Endothelial cell of umbilical vein (primary cell): ENCODE data around the gene S100A10. TPM values are rescaled to one million over a fixed set of nuclear protein-coding genes. Genes with fewer than 3 reads are reported as not detected.

Source experiments
- BruUV-seq: library from RNA; stranded (reverse); fragments of 400-500 nt; replicated peaks from 2 replicates; lab custom pipeline; 2021; lab: Mats Ljungman, UMichigan
- CTCF ChIA-PET: fragments of 300-600, 350-600 bp; sonication (Branson Sonifier 250); formaldehyde crosslinking; loops from one replicate; lab custom pipeline; 2021; ENCODE audit warnings: antibody characterized with exemption, inconsistent platforms; lab: Charles Lee
- POLR2A ChIA-PET: fragments of 300-600, 350-600 bp; sonication (Branson Sonifier 250); formaldehyde crosslinking; loops from one replicate; lab custom pipeline; 2021; ENCODE audit warnings: antibody characterized with exemption, inconsistent platforms; lab: Charles Lee
- DNase-seq: peaks from one replicate; pipeline ENCODE4 v3.0.0-alpha.2; 2011; ENCODE audit warnings: low read depth, low spot score
- FAIRE-seq: peaks from 2 replicates; lab custom pipeline; 2011; peaks lifted over from hg19 to GRCh38; lab: Jason Lieb, UNC
- H2AFZ ChIP-seq: 2 replicates; pipeline ENCODE4 v1.6.0; 2012; ENCODE audit warnings: low read depth, low read length, control low read depth, inconsistent platforms
- H3K27ac ChIP-seq: 2 replicates; pipeline ENCODE4 v1.5.1; 2011; ENCODE audit warnings: low read depth, mild to moderate bottlenecking, control low read depth, low read length, moderate library complexity; ENCODE audit not compliant: insufficient read depth
- H3K27me3 ChIP-seq, 2 experiments: 2 replicates each; pipeline versions ENCODE4 v1.6.0 to v1.6.1; 2011; ENCODE audit warnings: low read length in 2 of 2, mixed read lengths in 1 of 2; ENCODE audit not compliant: control insufficient read depth in 2 of 2, insufficient read depth in 2 of 2
- H3K36me3 ChIP-seq, 2 experiments: 2 replicates in 1 of 2; 3 replicates in 1 of 2; pipeline ENCODE4 v1.5.1; 2011; ENCODE audit warnings: low read length in 2 of 2, mild to moderate bottlenecking in 1 of 2, moderate library complexity in 1 of 2; ENCODE audit not compliant: control insufficient read depth in 2 of 2, insufficient read depth in 2 of 2; ENCODE audit errors: extremely low read depth in 1 of 2
- H3K4me1 ChIP-seq: 3 replicates; pipeline ENCODE4 v1.5.1; 2011; ENCODE audit warnings: mild to moderate bottlenecking, low read length; ENCODE audit not compliant: control insufficient read depth, insufficient read depth; ENCODE audit errors: extremely low read depth
- H3K4me2 ChIP-seq: 2 replicates; pipeline ENCODE4 v1.6.1; 2011; ENCODE audit warnings: low read length, control low read depth, mixed read lengths; ENCODE audit not compliant: insufficient read depth
- H3K4me3 ChIP-seq, 3 experiments: fragments of 200-600 bp in 1 of 3; sonication (generic), shearing (Covaris generic) in 1 of 3; replicated peaks in 1 of 3; 2 replicates each; pipeline ENCODE4 v1.5.1; 2011 to 2016; ENCODE audit warnings: control low read depth in 3 of 3, low read length in 3 of 3, mild to moderate bottlenecking in 2 of 3, inconsistent platforms in 1 of 3, low read depth in 1 of 3, moderate library complexity in 1 of 3; ENCODE audit not compliant: insufficient read depth in 1 of 3
- H3K79me2 ChIP-seq: 2 replicates; pipeline ENCODE4 v1.6.0; 2012; ENCODE audit warnings: low read length, inconsistent platforms; ENCODE audit not compliant: control insufficient read depth, insufficient read depth
- H3K9ac ChIP-seq: replicated peaks from 2 replicates; pipeline ENCODE3; 2011; ENCODE audit warnings: low read length, control low read depth; ENCODE audit not compliant: insufficient read depth; ENCODE audit errors: extremely low read depth
- H3K9me1 ChIP-seq: replicated peaks from 3 replicates; pipeline ENCODE4 v1.6.0; 2011; ENCODE audit warnings: mild to moderate bottlenecking, low read length; ENCODE audit not compliant: control insufficient read depth, insufficient read depth; ENCODE audit errors: extremely low read depth
- H3K9me3 ChIP-seq: replicated peaks from 2 replicates; pipeline ENCODE4 v1.5.1; 2012; ENCODE audit warnings: low read length, inconsistent platforms; ENCODE audit not compliant: control insufficient read depth, insufficient read depth
- H4K20me1 ChIP-seq: replicated peaks from 2 replicates; pipeline ENCODE3; 2011; ENCODE audit warnings: mild to moderate bottlenecking, low read length; ENCODE audit not compliant: control insufficient read depth, insufficient read depth; ENCODE audit errors: extremely low read depth
- EZH2 ChIP-seq: IDR thresholded peaks from 2 replicates; pipeline ENCODE4 v1.6.1; 2012; ENCODE audit warnings: borderline replicate concordance, low read depth, mild to moderate bottlenecking, moderate library complexity, low read length, inconsistent platforms; ENCODE audit not compliant: severe bottlenecking
- FOS ChIP-seq: IDR thresholded peaks from 2 replicates; pipeline ENCODE4 v1.6.1; 2011; ENCODE audit warnings: mild to moderate bottlenecking, low read length, moderate library complexity, borderline replicate concordance; ENCODE audit not compliant: insufficient read depth
- GATA2 ChIP-seq: IDR thresholded peaks from 2 replicates; pipeline ENCODE4 v1.7.0; 2011; ENCODE audit warnings: low read depth, mild to moderate bottlenecking, moderate library complexity, mixed read lengths, low read length; ENCODE audit not compliant: insufficient read length, insufficient read depth
- JUN ChIP-seq: IDR thresholded peaks from 2 replicates; pipeline ENCODE4 v1.6.1; 2011; ENCODE audit warnings: borderline replicate concordance, low read depth; ENCODE audit not compliant: insufficient read length, insufficient read depth
- MYC ChIP-seq: IDR thresholded peaks from one replicate; pipeline ENCODE4 v1.6.1; 2011; ENCODE audit warnings: mild to moderate bottlenecking, low read depth, low read length
- POLR2A ChIP-seq: IDR thresholded peaks from 2 replicates; pipeline ENCODE4 v1.6.1; 2012; ENCODE audit warnings: low read depth, mild to moderate bottlenecking, control low read depth, low read length
- POLR2AphosphoS5 ChIP-seq: IDR thresholded peaks from 2 replicates; pipeline ENCODE4 v1.6.1; 2012; ENCODE audit warnings: low read depth, mild to moderate bottlenecking, control low read depth, low read length, moderate library complexity; ENCODE audit not compliant: insufficient read depth
- dilution Hi-C: fragments of 300-500 bp; cut with MboI; formaldehyde crosslinking; loops from one replicate; pipeline ENCODE4 v1.15.0; 2019; ENCODE audit warnings: low sequenced_read_pairs; ENCODE audit not compliant: extremely low pct_ligation_motif_present
- intact Hi-C: fragments of 100-400 bp; cut with micrococcal nuclease; formaldehyde crosslinking; loops from one replicate; pipeline ENCODE4 v1.10.0; 2022
- polyA plus RNA-seq, 4 experiments: library from polyadenylated mRNA; depleted of rRNA in 3 of 4; stranded (reverse) in 3 of 4; unstranded in 1 of 4; fragments of >200 nt; gene quantifications; 2 replicates each; pipeline versions ENCODE4 v1.2.1 to v1.2.3, GENCODE V29; 2011 to 2012; ENCODE audit warnings: missing spikeins in 1 of 4
- total RNA-seq: library from RNA; stranded (reverse); gene quantifications from 2 replicates; pipeline ENCODE4 v1.2.3, GENCODE V29; 2021
- TF ChIP-seq, protein P1 (sequence below), 2 donors: IDR thresholded peaks; 1 replicate in 1 of 2; 2 replicates in 1 of 2; pipeline ENCODE4 v1.5.1; 2011; ENCODE audit warnings: low read length in 2 of 2, mild to moderate bottlenecking in 2 of 2, moderate library complexity in 2 of 2, control low read depth in 1 of 2, inconsistent platforms in 1 of 2, low read depth in 1 of 2; ENCODE audit not compliant: insufficient read depth in 1 of 2; ENCODE audit errors: extremely low read depth in 1 of 2
- TF ChIP-seq, protein P2 (sequence below): IDR thresholded peaks from 2 replicates; pipeline ENCODE4 v1.6.1; 2011; ENCODE audit not compliant: insufficient read depth, insufficient read length

S100A10 gene
- total and polyA plus RNA-seq, 2 donors (not counting 3 experiments of a cell fraction or from before 2014, with no cell fraction given) = 76.8 to 779 TPM

DNA sequence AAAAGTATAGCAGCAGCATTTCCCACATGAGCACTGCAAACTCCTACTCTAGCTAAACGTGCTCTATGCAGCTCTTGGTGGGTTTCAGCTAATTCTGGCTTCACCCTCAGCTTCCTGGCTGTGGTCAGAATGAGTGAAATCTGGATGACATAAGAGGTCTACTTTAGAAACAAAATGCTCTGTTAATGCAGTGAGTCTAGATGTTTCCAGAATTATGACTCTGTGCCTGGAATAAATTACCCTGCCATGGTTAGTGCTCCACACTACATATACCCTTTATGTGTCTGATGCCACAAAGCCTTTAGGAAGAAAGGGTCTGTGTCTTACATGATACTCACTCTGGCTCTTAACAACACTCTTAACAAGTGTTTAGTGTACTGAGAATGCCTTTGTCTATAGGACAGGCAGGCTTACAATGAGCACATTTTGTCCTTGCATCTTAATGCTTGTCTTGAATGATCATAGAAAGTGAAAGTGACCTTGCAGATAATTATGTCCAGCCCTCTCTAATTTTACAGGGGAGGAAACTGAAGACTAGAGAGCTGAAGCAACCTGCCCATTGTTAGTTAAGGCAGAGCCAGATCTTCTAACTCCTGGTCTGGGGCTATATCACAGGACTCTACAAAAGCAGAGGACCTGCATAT lies 9.2 kb downstream of the S100A10 start:
- no peak overlapping the region for H3K27ac ChIP-seq
- no peak overlapping the region for H2AFZ ChIP-seq
- no peak for DNase-seq
- no peaks in the 10 kb centered on the region for H3K9me3 ChIP-seq
- no peak overlapping the region for H3K4me3 ChIP-seq
- H3K9ac ChIP-seq = no peak overlapping the region
- dilution Hi-C loops = no loop called here
- CTCF ChIA-PET = interaction anchor here (5.2 to 7.5 kb wide), 2 partner anchors 16 to 49 kb away, joined by 34 to 57 read pairs; no protein-coding TSS in a partner anchor
- H3K27me3 ChIP-seq = no peaks in the 10 kb centered on the region
- H3K9me1 ChIP-seq = no peaks in the 10 kb centered on the region
- intact Hi-C loops = no loop called here
- H3K79me2 ChIP-seq = peaks cover 44% of the 10 kb centered on the region
- peaks cover 30 to 33% of the 10 kb centered on the region in 2 experiments for H3K36me3 ChIP-seq
- H4K20me1 ChIP-seq = no peaks in the 10 kb centered on the region
- no TSS peak for BruUV-seq
- FAIRE-seq = no peak
- peaks cover 43% of the 10 kb centered on the region for H3K4me1 ChIP-seq
- no peak for TF ChIP-seq POLR2A
- no peak for TF ChIP-seq MYC
- no peak for TF ChIP-seq EZH2
- no peak for TF ChIP-seq FOS
- TF ChIP-seq, protein P1, sequence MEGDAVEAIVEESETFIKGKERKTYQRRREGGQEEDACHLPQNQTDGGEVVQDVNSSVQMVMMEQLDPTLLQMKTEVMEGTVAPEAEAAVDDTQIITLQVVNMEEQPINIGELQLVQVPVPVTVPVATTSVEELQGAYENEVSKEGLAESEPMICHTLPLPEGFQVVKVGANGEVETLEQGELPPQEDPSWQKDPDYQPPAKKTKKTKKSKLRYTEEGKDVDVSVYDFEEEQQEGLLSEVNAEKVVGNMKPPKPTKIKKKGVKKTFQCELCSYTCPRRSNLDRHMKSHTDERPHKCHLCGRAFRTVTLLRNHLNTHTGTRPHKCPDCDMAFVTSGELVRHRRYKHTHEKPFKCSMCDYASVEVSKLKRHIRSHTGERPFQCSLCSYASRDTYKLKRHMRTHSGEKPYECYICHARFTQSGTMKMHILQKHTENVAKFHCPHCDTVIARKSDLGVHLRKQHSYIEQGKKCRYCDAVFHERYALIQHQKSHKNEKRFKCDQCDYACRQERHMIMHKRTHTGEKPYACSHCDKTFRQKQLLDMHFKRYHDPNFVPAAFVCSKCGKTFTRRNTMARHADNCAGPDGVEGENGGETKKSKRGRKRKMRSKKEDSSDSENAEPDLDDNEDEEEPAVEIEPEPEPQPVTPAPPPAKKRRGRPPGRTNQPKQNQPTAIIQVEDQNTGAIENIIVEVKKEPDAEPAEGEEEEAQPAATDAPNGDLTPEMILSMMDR (IDR thresholded peaks at IDR 0.05; ENCODE audit: extremely low read depth in 1 of 2, insufficient read depth in 1 of 2, low read depth in 1 of 2, low read length in 2 of 2) = no peak
- no peak for TF ChIP-seq GATA2
- no peak for TF ChIP-seq JUN
- no peak for TF ChIP-seq POLR2AphosphoS5
- TF ChIP-seq, protein P2, sequence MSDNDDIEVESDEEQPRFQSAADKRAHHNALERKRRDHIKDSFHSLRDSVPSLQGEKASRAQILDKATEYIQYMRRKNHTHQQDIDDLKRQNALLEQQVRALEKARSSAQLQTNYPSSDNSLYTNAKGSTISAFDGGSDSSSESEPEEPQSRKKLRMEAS = no peak
- H3K4me2 ChIP-seq = no peak overlapping the region
- POLR2A ChIA-PET = no interaction called here
